Naive thymus-derived CD8-positive, alpha-beta T cell (primary cell): ENCODE results near the gene LSP1. TPM values are rescaled to one million over a fixed set of nuclear protein-coding genes. Genes with fewer than 3 reads are reported as not detected.

Experiments used
- ATAC-seq, 2 donors: fragments of 150-1000 bp; cut with Tn5 transposase in 1 of 2; sonication (Bioruptor Pico), chemical (Tn5 transposase) in 1 of 2; 1 replicate in 1 of 2; 2 replicates in 1 of 2; pipeline ENCODE4 v1.10.0; 2021; ENCODE audit warnings: mild to moderate bottlenecking in 2 of 2, moderate library complexity in 2 of 2
- POLR2A ChIA-PET: fragments of 350-600 bp; sonication (Branson Sonifier 250); formaldehyde crosslinking; loops from one replicate; lab custom pipeline; 2021; ENCODE audit warnings: antibody characterized with exemption; lab: Charles Lee
- DNase-seq, 10 donors: peaks; one replicate each; pipeline versions ENCODE4 v3.0.0 to v3.0.0-alpha.2; 2020 to 2022
- H3K27ac Mint-ChIP-seq, 10 donors: one replicate each; pipeline ENCODE4 v1.8.0; 2020 to 2022; ENCODE audit warnings: mild to moderate bottlenecking in 10 of 10, mixed read lengths in 10 of 10, moderate library complexity in 4 of 10, inconsistent platforms in 1 of 10
- H3K27me3 Mint-ChIP-seq, 5 donors: one replicate each; pipeline ENCODE4 v1.8.0; 2021 to 2022; ENCODE audit warnings: mixed read lengths in 5 of 5
- H3K36me3 Mint-ChIP-seq, 3 donors: one replicate each; pipeline ENCODE4 v1.8.0; 2020 to 2022; ENCODE audit warnings: mixed read lengths in 3 of 3, mild to moderate bottlenecking in 2 of 3, inconsistent platforms in 1 of 3
- H3K4me1 Mint-ChIP-seq, 4 donors: one replicate each; pipeline ENCODE4 v1.8.0; 2021 to 2022; ENCODE audit warnings: mixed read lengths in 4 of 4
- H3K4me3 Mint-ChIP-seq, 10 donors: one replicate each; pipeline ENCODE4 v1.8.0; 2020 to 2022; ENCODE audit warnings: mild to moderate bottlenecking in 10 of 10, mixed read lengths in 10 of 10, moderate library complexity in 6 of 10, inconsistent platforms in 1 of 10
- H3K9me3 Mint-ChIP-seq, 9 donors: one replicate each; pipeline ENCODE4 v1.8.0; 2020 to 2022; ENCODE audit warnings: mixed read lengths in 9 of 9, mild to moderate bottlenecking in 3 of 9, inconsistent platforms in 1 of 9, moderate library complexity in 1 of 9
- polyA plus RNA-seq, 3 donors: library from polyadenylated mRNA; unstranded; fragments of 300-500 nt; fragmentation: Illumina TruSeq; gene quantifications; one replicate each; pipeline ENCODE4 v1.2.3, GENCODE V29; 2021
- total RNA-seq, 8 experiments: library from RNA in 2 of 8; stranded (reverse) in 2 of 8; gene quantifications; one replicate each; pipeline ENCODE4 v1.2.3 and lab custom pipeline; 2021 to 2026

The LSP1 gene
- total and polyA plus RNA-seq, 5 experiments from 2014 or later = 287 to 438 (median 326) TPM

- H3K36me3 Mint-ChIP-seq = no peaks in the 10 kb centered on the region
- no peaks in the 10 kb centered on the region for H3K9me3 Mint-ChIP-seq
- no peak for DNase-seq
- peaks cover 0 to 16% (median 3%) of the 10 kb centered on the region in 5 donors for H3K27me3 Mint-ChIP-seq
- POLR2A ChIA-PET = interaction anchor here (1.0 kb wide), 1 partner anchor 133 kb away, joined by 3 read pairs; no protein-coding TSS in a partner anchor
- H3K4me3 Mint-ChIP-seq = peak overlapping the region in 1 of 10 donors; percentile 20
- ATAC-seq = no peak
- no peak overlapping the region for H3K27ac Mint-ChIP-seq
- H3K4me1 Mint-ChIP-seq = peaks cover 0 to 5% (median 0%) of the 10 kb centered on the region in 4 donors
Observed at GRCh38 chr11:1826552-1827094, 26.3 kb upstream of the LSP1 start.

GRCh38 chr11:1827095-1827813, 25.6 kb upstream of the LSP1 start:
- Mint-ChIP-seq H3K27me3 (peaks cover 2 to 16% (median 3%) of the 10 kb centered on the region in 5 donors), H3K9me3 (no peaks in the 10 kb centered on the region), H3K36me3 (no peaks in the 10 kb centered on the region), H3K4me1 (peaks cover 0 to 6% (median 3%) of the 10 kb centered on the region in 4 donors), H3K27ac (peak overlapping the region in 1 of 10 donors; percentile 40), H3K4me3 (no peak overlapping the region)
- ATAC-seq = no peak
- DNase-seq = no peak
- POLR2A ChIA-PET = interaction anchor here (1.0 kb wide), 1 partner anchor 133 kb away, joined by 3 read pairs; no protein-coding TSS in a partner anchor

GRCh38 chr11:1827931-1828330, 25.0 kb upstream of the LSP1 start:
- no peak overlapping the region for H3K4me3 Mint-ChIP-seq
- H3K4me1 Mint-ChIP-seq = peaks cover 0 to 6% (median 3%) of the 10 kb centered on the region in 4 donors
- H3K27ac Mint-ChIP-seq = no peak overlapping the region
- DNase-seq (no peak), ATAC-seq (no peak)
- H3K27me3 Mint-ChIP-seq = peaks cover 2 to 16% (median 4%) of the 10 kb centered on the region in 5 donors
- H3K9me3 Mint-ChIP-seq = no peaks in the 10 kb centered on the region
- H3K36me3 Mint-ChIP-seq = no peaks in the 10 kb centered on the region
- POLR2A ChIA-PET = no interaction called here

- no peak overlapping the region for H3K27ac Mint-ChIP-seq
- DNase-seq = no peak
- POLR2A ChIA-PET = no interaction called here
- peaks cover 2 to 16% (median 5%) of the 10 kb centered on the region in 5 donors for H3K27me3 Mint-ChIP-seq
- ATAC-seq = no peak
- H3K9me3 Mint-ChIP-seq = no peaks in the 10 kb centered on the region
- H3K36me3 Mint-ChIP-seq = no peaks in the 10 kb centered on the region
- H3K4me1 Mint-ChIP-seq = peaks cover 0 to 6% (median 3%) of the 10 kb centered on the region in 4 donors
- H3K4me3 Mint-ChIP-seq = no peak overlapping the region
Observed at GRCh38 chr11:1828542-1828941, 24.3 kb upstream of the LSP1 start.

- Mint-ChIP-seq H3K36me3 (no peaks in the 10 kb centered on the region), H3K4me1 (peaks cover 0 to 6% (median 2%) of the 10 kb centered on the region in 4 donors), H3K4me3 (no peak overlapping the region), H3K27me3 (peaks cover 2 to 16% (median 5%) of the 10 kb centered on the region in 5 donors), H3K27ac (no peak overlapping the region), H3K9me3 (no peaks in the 10 kb centered on the region)
- DNase-seq = no peak
- POLR2A ChIA-PET = no interaction called here
- ATAC-seq = no peak
Observed at GRCh38 chr11:1829039-1829820, 23.7 kb upstream of the LSP1 start.

- Mint-ChIP-seq H3K4me3 (no peak overlapping the region), H3K36me3 (no peaks in the 10 kb centered on the region), H3K27me3 (peaks cover 2 to 16% (median 5%) of the 10 kb centered on the region in 5 donors), H3K27ac (no peak overlapping the region), H3K9me3 (no peaks in the 10 kb centered on the region), H3K4me1 (peaks cover 0 to 6% (median 2%) of the 10 kb centered on the region in 4 donors)
- DNase-seq = no peak
- POLR2A ChIA-PET = interaction anchor here (1.8 kb wide), 1 partner anchor 136 kb away, joined by 7 read pairs; no protein-coding TSS in a partner anchor
- ATAC-seq = no peak
Observed at GRCh38 chr11:1830004-1830321, 22.9 kb upstream of the LSP1 start.

GRCh38 chr11:1830322-1831223, 22.3 kb upstream of the LSP1 start:
- peak overlapping the region in 1 of 10 donors; percentile 18 for H3K27ac Mint-ChIP-seq
- H3K4me1 Mint-ChIP-seq = peaks cover 0 to 6% (median 2%) of the 10 kb centered on the region in 4 donors
- POLR2A ChIA-PET = interaction anchor here (1.8 kb wide), 1 partner anchor 137 kb away, joined by 7 read pairs; no protein-coding TSS in a partner anchor
- H3K9me3 Mint-ChIP-seq = no peaks in the 10 kb centered on the region
- no peak overlapping the region for H3K4me3 Mint-ChIP-seq
- H3K27me3 Mint-ChIP-seq = peaks cover 2 to 16% (median 5%) of the 10 kb centered on the region in 5 donors
- peak in 1 of 10 donors; percentile 54 for DNase-seq
- no peak for ATAC-seq
- no peaks in the 10 kb centered on the region for H3K36me3 Mint-ChIP-seq

GRCh38 chr11:1831338-1832210, 21.3 kb upstream of the LSP1 start:
- Mint-ChIP-seq H3K4me3 (peak overlapping the region in 2 of 10 donors; percentile 31 to 36), H3K27me3 (peaks cover 2 to 16% (median 5%) of the 10 kb centered on the region in 5 donors), H3K36me3 (no peaks in the 10 kb centered on the region), H3K9me3 (no peaks in the 10 kb centered on the region), H3K27ac (peak overlapping the region in 1 of 10 donors; percentile 96), H3K4me1 (peaks cover 0 to 6% (median 2%) of the 10 kb centered on the region in 4 donors)
- ATAC-seq (no peak), DNase-seq (peak in 1 of 10 donors; percentile 45)
- POLR2A ChIA-PET = interaction anchor here (1.6 to 5.0 kb wide), 3 partner anchors 57 to 138 kb away, joined by 4 to 54 read pairs (median 7); no protein-coding TSS in a partner anchor

- peak; percentile 46 to 83 (median 71) for DNase-seq
- Mint-ChIP-seq H3K9me3 (no peaks in the 10 kb centered on the region), H3K4me3 (peak overlapping the region in 2 of 10 donors; percentile 31 to 36), H3K4me1 (peaks cover 0 to 6% (median 2%) of the 10 kb centered on the region in 4 donors), H3K27ac (peak overlapping the region in 1 of 10 donors; percentile 96), H3K36me3 (no peaks in the 10 kb centered on the region), H3K27me3 (peaks cover 2 to 15% (median 5%) of the 10 kb centered on the region in 5 donors)
- POLR2A ChIA-PET = interaction anchor here (0.8 to 5.0 kb wide), 6 partner anchors 57 to 180 kb away, joined by 3 to 54 read pairs (median 4); no protein-coding TSS in a partner anchor
- ATAC-seq = peak; percentile 81 to 95
Observed at GRCh38 chr11:1832211-1832919, 20.5 kb upstream of the LSP1 start.

GRCh38 chr11:1832920-1833295, 20.0 kb upstream of the LSP1 start:
- H3K4me3 Mint-ChIP-seq = no peak overlapping the region
- ATAC-seq (no peak), DNase-seq (no peak)
- no peaks in the 10 kb centered on the region for H3K36me3 Mint-ChIP-seq
- no peaks in the 10 kb centered on the region for H3K9me3 Mint-ChIP-seq
- POLR2A ChIA-PET = interaction anchor here (0.8 to 5.0 kb wide), 9 partner anchors 18 to 317 kb away, joined by 3 to 54 read pairs (median 4); no protein-coding TSS in a partner anchor
- H3K27ac Mint-ChIP-seq = no peak overlapping the region
- peaks cover 2 to 6% (median 4%) of the 10 kb centered on the region in 4 donors for H3K4me1 Mint-ChIP-seq
- peaks cover 0 to 10% (median 3%) of the 10 kb centered on the region in 5 donors for H3K27me3 Mint-ChIP-seq
